H1 (cell line): ENCODE results near the gene PRKCA. TPM values are rescaled to one million over a fixed set of nuclear protein-coding genes. Genes with fewer than 3 reads are reported as not detected.

Experiments
- CTCF ChIA-PET: fragments of 300-600 bp; sonication (Branson Sonifier 250); formaldehyde crosslinking; loops from one replicate; lab custom pipeline; 2021; ENCODE audit not compliant: partially characterized antibody; lab: Charles Lee
- POLR2A ChIA-PET: fragments of 300-600 bp; sonication (Branson Sonifier 250); formaldehyde crosslinking; loops from one replicate; lab custom pipeline; 2021; ENCODE audit warnings: inconsistent platforms; ENCODE audit not compliant: partially characterized antibody; lab: Charles Lee
- DNase-seq, 2 experiments: peaks; one replicate each; pipeline versions ENCODE4 v3.0.0 to v3.0.0-alpha.2; 2010 to 2022; ENCODE audit warnings: low spot score in 2 of 2, low read depth in 1 of 2, mixed read lengths in 1 of 2
- FAIRE-seq: peaks from 2 replicates; lab custom pipeline; 2011; peaks lifted over from hg19 to GRCh38; lab: Jason Lieb, UNC
- H2AFZ ChIP-seq: 2 replicates; pipeline ENCODE4 v1.8.1; 2012; ENCODE audit warnings: low read length, inconsistent platforms
- H2AK5ac ChIP-seq: 2 replicates; pipeline ENCODE4 v1.6.1; 2013; ENCODE audit warnings: low read depth, low read length
- H2BK120ac ChIP-seq: replicated peaks from 2 replicates; pipeline ENCODE3; 2013; ENCODE audit warnings: low read depth, low read length, inconsistent platforms
- H2BK12ac ChIP-seq: 2 replicates; pipeline ENCODE4 v1.6.1; 2013; ENCODE audit warnings: low read depth, low read length
- H2BK15ac ChIP-seq: 2 replicates; pipeline ENCODE4 v1.6.1; 2013; ENCODE audit warnings: low read length
- H2BK20ac ChIP-seq: 2 replicates; pipeline ENCODE4 v1.6.1; 2013; ENCODE audit warnings: low read length
- H2BK5ac ChIP-seq: 2 replicates; pipeline ENCODE4 v1.6.1; 2013; ENCODE audit warnings: low read depth, low read length
- H3K14ac ChIP-seq: 2 replicates; pipeline ENCODE4 v1.6.1; 2013; ENCODE audit warnings: inconsistent platforms; ENCODE audit not compliant: insufficient read length
- H3K18ac ChIP-seq: 2 replicates; pipeline ENCODE4 v1.6.1; 2013; ENCODE audit warnings: low read length; ENCODE audit errors: extremely low read depth
- H3K23ac ChIP-seq: 2 replicates; pipeline ENCODE4 v1.6.1; 2013; ENCODE audit warnings: inconsistent platforms; ENCODE audit not compliant: insufficient read length
- H3K23me2 ChIP-seq: 2 replicates; pipeline ENCODE4 v1.6.1; 2013; ENCODE audit warnings: low read depth, low read length
- H3K27ac ChIP-seq: 2 replicates; pipeline ENCODE4 v1.6.1; 2011; ENCODE audit warnings: low read depth, low read length, inconsistent platforms
- H3K27me3 ChIP-seq, 4 experiments: replicated peaks in 1 of 4; 1 replicate in 1 of 4; 2 replicates in 3 of 4; pipeline versions ENCODE4 v1.6.1 to v1.8.1; 2011 to 2013; ENCODE audit warnings: low read length in 3 of 4, mild to moderate bottlenecking in 3 of 4, inconsistent platforms in 2 of 4, mixed read lengths in 2 of 4, moderate library complexity in 1 of 4; ENCODE audit not compliant: control insufficient read depth in 3 of 4, insufficient read depth in 3 of 4; ENCODE audit errors: extremely low read depth in 1 of 4
- H3K36me3 ChIP-seq, 4 experiments: 2 replicates each; pipeline versions ENCODE4 v1.6.1 to v1.8.1; 2011 to 2013; ENCODE audit warnings: mild to moderate bottlenecking in 4 of 4, low read length in 3 of 4, moderate library complexity in 2 of 4, control low read depth in 1 of 4, inconsistent platforms in 1 of 4; ENCODE audit not compliant: insufficient read depth in 4 of 4, control insufficient read depth in 2 of 4
- H3K4ac ChIP-seq: replicated peaks from 2 replicates; pipeline ENCODE3; 2013; ENCODE audit warnings: low read length, low read depth, mixed read lengths, inconsistent platforms; ENCODE audit not compliant: insufficient read length
- H3K4me1 ChIP-seq, 4 experiments: replicated peaks in 1 of 4; 1 replicate in 1 of 4; 2 replicates in 3 of 4; pipeline versions ENCODE4 v1.6.1 to v1.8.1; 2011 to 2013; ENCODE audit warnings: low read length in 3 of 4, inconsistent platforms in 2 of 4, mixed read lengths in 1 of 4; ENCODE audit not compliant: insufficient read depth in 4 of 4, control insufficient read depth in 3 of 4
- H3K4me2 ChIP-seq, 2 experiments: 2 replicates each; pipeline versions ENCODE4 v1.6.1 to v1.8.1; 2011 to 2013; ENCODE audit warnings: low read depth in 2 of 2, low read length in 2 of 2, control low read depth in 1 of 2, inconsistent platforms in 1 of 2, mild to moderate bottlenecking in 1 of 2; ENCODE audit not compliant: insufficient read depth in 1 of 2
- H3K4me3 ChIP-seq, 4 experiments: fragments of 200-600, 300-600 bp in 1 of 4; sonication (generic), shearing (Covaris generic), sonication (Bioruptor Twin) in 1 of 4; 2 replicates each; pipeline versions ENCODE4 v1.5.1 to v1.8.1; 2011 to 2016; ENCODE audit warnings: low read length in 4 of 4, low read depth in 3 of 4, control low read depth in 2 of 4, inconsistent platforms in 2 of 4, mild to moderate bottlenecking in 2 of 4, mixed read lengths in 1 of 4, moderate library complexity in 1 of 4; ENCODE audit not compliant: insufficient read depth in 2 of 4; ENCODE audit errors: extremely low read depth in 1 of 4
- H3K56ac ChIP-seq: replicated peaks from 2 replicates; pipeline ENCODE3; 2013; ENCODE audit warnings: low read depth, mild to moderate bottlenecking, mixed read lengths, low read length, inconsistent platforms; ENCODE audit not compliant: insufficient read length
- H3K79me1 ChIP-seq: 2 replicates; pipeline ENCODE4 v1.6.1; 2013; ENCODE audit warnings: low read depth, low read length, control low read depth
- H3K79me2 ChIP-seq, 2 experiments: 2 replicates each; pipeline versions ENCODE4 v1.6.1 to v1.8.1; 2012 to 2013; ENCODE audit warnings: low read length in 2 of 2, mild to moderate bottlenecking in 2 of 2, inconsistent platforms in 1 of 2; ENCODE audit not compliant: insufficient read depth in 2 of 2, control insufficient read depth in 1 of 2
- H3K9ac ChIP-seq, 4 experiments: replicated peaks in 1 of 4; 1 replicate in 1 of 4; 2 replicates in 3 of 4; pipeline versions ENCODE4 v1.6.1 to v1.8.1; 2011 to 2013; ENCODE audit warnings: low read depth in 3 of 4, low read length in 3 of 4, control low read depth in 2 of 4, mild to moderate bottlenecking in 2 of 4, moderate library complexity in 2 of 4, inconsistent platforms in 1 of 4; ENCODE audit errors: extremely low read depth in 1 of 4
- H3K9me3 ChIP-seq, 2 experiments: 2 replicates each; pipeline versions ENCODE4 v1.6.1 to v1.8.1; 2012 to 2013; ENCODE audit warnings: mild to moderate bottlenecking in 2 of 2, moderate library complexity in 2 of 2, control low read depth in 1 of 2, inconsistent platforms in 1 of 2, low read depth in 1 of 2, low read length in 1 of 2, mixed read lengths in 1 of 2; ENCODE audit not compliant: insufficient read depth in 2 of 2
- H4K20me1 ChIP-seq, 2 experiments: replicated peaks in 1 of 2; 2 replicates each; pipeline versions ENCODE3 to v1.8.1; 2011 to 2013; ENCODE audit warnings: inconsistent platforms in 2 of 2, low read length in 2 of 2, mild to moderate bottlenecking in 1 of 2; ENCODE audit not compliant: insufficient read depth in 2 of 2, control insufficient read depth in 1 of 2
- H4K5ac ChIP-seq: 2 replicates; pipeline ENCODE4 v1.6.1; 2013; ENCODE audit warnings: low read length, low read depth, mixed read lengths, inconsistent platforms; ENCODE audit not compliant: insufficient read length
- H4K8ac ChIP-seq: 2 replicates; pipeline ENCODE4 v1.8.0; 2013; ENCODE audit warnings: mild to moderate bottlenecking, moderate library complexity, low read length, inconsistent platforms; ENCODE audit not compliant: insufficient read depth; ENCODE audit errors: extremely low read depth
- H4K91ac ChIP-seq: replicated peaks from 2 replicates; pipeline ENCODE3; 2013; ENCODE audit warnings: low read length, mixed read lengths, inconsistent platforms; ENCODE audit not compliant: insufficient read length
- BCL11A ChIP-seq, 2 experiments: IDR thresholded peaks; one replicate each; pipeline ENCODE4 v1.6.1; 2011; ENCODE audit warnings: low read depth in 2 of 2, low read length in 2 of 2, mild to moderate bottlenecking in 2 of 2
- GTF2F1 ChIP-seq: IDR thresholded peaks from 2 replicates; pipeline ENCODE4 v1.6.1; 2012; ENCODE audit warnings: low read depth, low read length, improper control_type of control experiment, borderline replicate concordance
- NANOG ChIP-seq: IDR thresholded peaks from 2 replicates; pipeline ENCODE4 v1.6.1; 2011; ENCODE audit warnings: low read length, low read depth, mild to moderate bottlenecking, inconsistent platforms; ENCODE audit not compliant: insufficient read depth, poor library complexity, severe bottlenecking
- SAP30 ChIP-seq: fragments of 300-600 bp; sonication (generic); IDR thresholded peaks from 2 replicates; pipeline ENCODE4 v1.7.1; 2012; ENCODE audit warnings: low read length, moderate library complexity, mild to moderate bottlenecking, inconsistent platforms; ENCODE audit not compliant: insufficient read depth, insufficient replicate concordance
- SP4 ChIP-seq: IDR thresholded peaks from 2 replicates; pipeline ENCODE4 v1.6.1; 2012; ENCODE audit warnings: low read length, inconsistent platforms
- SUZ12 ChIP-seq: fragments of 200-600 bp; sonication (generic); IDR thresholded peaks from 2 replicates; pipeline ENCODE4 v1.6.1; 2012; ENCODE audit warnings: mild to moderate bottlenecking, inconsistent platforms, low read length, moderate library complexity, mixed read lengths
- WGBS, 2 experiments: shearing (Covaris generic) in 1 of 2; methylation state at CpG; one replicate each; pipeline versions ENCODE4 v1.1.6 to v1.1.7; 2013 to 2015; ENCODE audit warnings: low lambda C conversion rate in 2 of 2, mixed read lengths in 2 of 2, inconsistent platforms in 1 of 2, low coverage in 1 of 2, missing lambda C conversion rate in 1 of 2; ENCODE audit not compliant: insufficient replicate concordance in 2 of 2, insufficient coverage in 1 of 2, insufficient read length in 1 of 2; ENCODE audit errors: extremely low coverage in 1 of 2, missing lambda C conversion rate in 1 of 2; 5-methylcytosine and 5-hydroxymethylcytosine counted together
- polyA plus RNA-seq, 7 experiments: library from polyadenylated mRNA; depleted of rRNA in 3 of 7; stranded (reverse) in 5 of 7; unstranded in 2 of 7; fragments of >200 nt in 5 of 7; fragments of 200-250 nt in 2 of 7; gene quantifications; 1 replicate in 5 of 7; 2 replicates in 1 of 7; 4 replicates in 1 of 7; pipeline versions ENCODE4 v1.2.1 to v1.2.3, GENCODE V29; 2011 to 2013; ENCODE audit warnings: missing spikeins in 2 of 7, mixed read lengths in 2 of 7
- total RNA-seq: library from RNA; stranded (reverse); fragmentation: NEBNext Ultra II Directional; extraction: Animal tissue kit (Norgen Biotek cat#: 25700); gene quantifications from 2 replicates; pipeline ENCODE4 v1.2.1, GENCODE V29; 2021

The PRKCA gene
- total and polyA plus RNA-seq, 2 of the 8 experiments (the other 6 are each of a cell fraction or from before 2014, with no cell fraction given): 5.8 to 17.8 TPM

GRCh38 chr17:66348584-66349165 lies 46.3 kb downstream of the PRKCA start:
- Histone ChIP-seq H3K27me3 (no peaks in the 10 kb centered on the region), H3K18ac (no peak overlapping the region), H3K23me2 (no peaks in the 10 kb centered on the region), H3K27ac (no peak overlapping the region), H3K79me1 (no peaks in the 10 kb centered on the region; the same call in 1 of the 2 replicates), H3K14ac (no peak overlapping the region), H3K79me2 (peaks cover 0 to 29% of the 10 kb centered on the region in 2 experiments; a peak in 2 of 4 replicates), H2BK15ac (no peak overlapping the region), H4K5ac (no peak overlapping the region), H3K4me2 (no peak overlapping the region), H3K4me3 (no peak overlapping the region), H3K36me3 (no peaks in the 10 kb centered on the region), H3K4ac (no peak overlapping the region), H2BK5ac (no peak overlapping the region), H3K23ac (no peak overlapping the region), H3K9ac (no peak overlapping the region), H4K8ac (no peak overlapping the region), H3K4me1 (peaks cover 0 to 9% (median 4%) of the 10 kb centered on the region in 4 experiments; a peak in 2 of 7 replicates), H2BK120ac (no peak overlapping the region), H2AK5ac (no peak overlapping the region), H2BK20ac (no peak overlapping the region), H3K9me3 (no peaks in the 10 kb centered on the region), H4K91ac (no peak overlapping the region), H2BK12ac (no peak overlapping the region), H4K20me1 (peaks cover 0 to 3% of the 10 kb centered on the region in 2 experiments), H3K56ac (no peak overlapping the region), H2AFZ (no peak overlapping the region)
- CTCF ChIA-PET: no interaction called here
- DNase-seq (no peak), FAIRE-seq (no peak)
- POLR2A ChIA-PET: no interaction called here
- WGBS, 2 experiments: 87% methylated on average over 4 of the region's 4 CpGs; no CpG with 5 or more reads in 1 of the 2 experiments
- no peak for TF ChIP-seq SP4
- no peak for TF ChIP-seq BCL11A (IDR thresholded peaks at IDR 0.05; ENCODE audit: low read depth in 2 of 2, low read length in 2 of 2)
- no peak for TF ChIP-seq NANOG
- no peak for TF ChIP-seq SAP30
- TF ChIP-seq SUZ12: no peak
- no peak for TF ChIP-seq GTF2F1
